CD14-positive monocyte (primary cell): ENCODE data around the gene KAT5. TPM values are rescaled to one million over a fixed set of nuclear protein-coding genes. Genes with fewer than 3 reads are reported as not detected.
"Not testable (repeated sequence)": the region's sequence is repeated elsewhere in the genome, so short reads cannot be mapped to it uniquely, and the experiment has no call there.

Experiments used
- DNase-seq, 3 donors: peaks; one replicate each; pipeline ENCODE4 v3.0.0-alpha.2; 2011 to 2022
- H2AFZ ChIP-seq: 2 replicates; pipeline ENCODE4 v1.6.0; 2012; ENCODE audit warnings: mild to moderate bottlenecking, low read depth, low read length, inconsistent platforms; ENCODE audit not compliant: insufficient read depth, poor library complexity, severe bottlenecking
- H3K27ac ChIP-seq, 2 donors: 1 replicate in 1 of 2; 2 replicates in 1 of 2; pipeline ENCODE4 v1.5.1; 2012 to 2013; ENCODE audit warnings: low read length in 2 of 2, control low read depth in 1 of 2, inconsistent platforms in 1 of 2, low read depth in 1 of 2, mild to moderate bottlenecking in 1 of 2
- H3K27me3 ChIP-seq, 2 donors: one replicate each; pipeline versions ENCODE4 v1.6.0 to v1.6.1; 2011 to 2013; ENCODE audit warnings: low read length in 2 of 2; ENCODE audit not compliant: control insufficient read depth in 2 of 2, insufficient read depth in 2 of 2
- H3K36me3 ChIP-seq, 2 donors: replicated peaks in 1 of 2; 1 replicate in 1 of 2; 2 replicates in 1 of 2; pipeline versions ENCODE4 v1.5.1 to v1.6.1; 2012 to 2013; ENCODE audit warnings: low read length in 2 of 2, control low read depth in 1 of 2, inconsistent platforms in 1 of 2, mild to moderate bottlenecking in 1 of 2; ENCODE audit not compliant: insufficient read depth in 2 of 2, control insufficient read depth in 1 of 2
- H3K4me1 ChIP-seq, 2 donors: 1 replicate in 1 of 2; 2 replicates in 1 of 2; pipeline versions ENCODE4 v1.5.1 to v1.6.1; 2012 to 2013; ENCODE audit warnings: low read length in 2 of 2, control low read depth in 1 of 2, inconsistent platforms in 1 of 2, mild to moderate bottlenecking in 1 of 2, moderate library complexity in 1 of 2; ENCODE audit not compliant: insufficient read depth in 2 of 2, control insufficient read depth in 1 of 2
- H3K4me2 ChIP-seq: replicated peaks from 2 replicates; pipeline ENCODE3; 2012; ENCODE audit warnings: low read length, moderate library complexity, mild to moderate bottlenecking; ENCODE audit not compliant: poor library complexity, severe bottlenecking; ENCODE audit errors: extremely low read depth
- H3K4me3 ChIP-seq, 3 experiments: fragments of 200-600 bp in 1 of 3; sonication (generic) in 1 of 3; replicated peaks in 1 of 3; 1 replicate in 2 of 3; 2 replicates in 1 of 3; pipeline ENCODE4 v1.5.1; 2011 to 2013; ENCODE audit warnings: low read length in 3 of 3, mild to moderate bottlenecking in 3 of 3, control low read depth in 2 of 3, low read depth in 2 of 3, inconsistent platforms in 1 of 3, moderate library complexity in 1 of 3
- H3K79me2 ChIP-seq: 2 replicates; pipeline ENCODE4 v1.6.0; 2012; ENCODE audit warnings: mild to moderate bottlenecking, control low read depth, inconsistent platforms, low read length, moderate library complexity; ENCODE audit not compliant: insufficient read depth
- H3K9ac ChIP-seq: 2 replicates; pipeline ENCODE4 v1.6.0; 2017; ENCODE audit warnings: low read length, mild to moderate bottlenecking; ENCODE audit not compliant: insufficient read depth, poor library complexity, severe bottlenecking
- H3K9me3 ChIP-seq, 2 donors: replicated peaks in 1 of 2; 1 replicate in 1 of 2; 2 replicates in 1 of 2; pipeline versions ENCODE4 v1.5.1 to v1.6.1; 2012 to 2013; ENCODE audit warnings: low read length in 2 of 2, control low read depth in 1 of 2; ENCODE audit not compliant: control insufficient read depth in 1 of 2, insufficient read depth in 1 of 2
- H4K20me1 ChIP-seq: 2 replicates; pipeline ENCODE4 v1.6.0; 2012; ENCODE audit warnings: mild to moderate bottlenecking, low read length, control low read depth, moderate library complexity; ENCODE audit not compliant: insufficient read depth
- H3K27ac Mint-ChIP-seq, 7 donors: one replicate each; pipeline ENCODE4 v1.8.0; 2020; ENCODE audit warnings: mild to moderate bottlenecking in 7 of 7, mixed read lengths in 7 of 7, moderate library complexity in 6 of 7, inconsistent platforms in 2 of 7
- H3K27me3 Mint-ChIP-seq, 3 donors: one replicate each; pipeline ENCODE4 v1.8.0; 2021 to 2022; ENCODE audit warnings: low read depth in 3 of 3, mild to moderate bottlenecking in 3 of 3, mixed read lengths in 3 of 3, moderate library complexity in 3 of 3, inconsistent platforms in 1 of 3
- H3K36me3 Mint-ChIP-seq, 2 donors: one replicate each; pipeline ENCODE4 v1.8.0; 2020; ENCODE audit warnings: mixed read lengths in 2 of 2, inconsistent platforms in 1 of 2, mild to moderate bottlenecking in 1 of 2
- H3K4me1 Mint-ChIP-seq: one replicate; pipeline ENCODE4 v1.8.0; 2020; ENCODE audit warnings: mild to moderate bottlenecking, mixed read lengths
- H3K4me3 Mint-ChIP-seq, 2 donors: one replicate each; pipeline ENCODE4 v1.8.0; 2020; ENCODE audit warnings: mild to moderate bottlenecking in 2 of 2, mixed read lengths in 2 of 2, moderate library complexity in 1 of 2
- H3K9me3 Mint-ChIP-seq, 7 donors: one replicate each; pipeline ENCODE4 v1.8.0; 2020 to 2022; ENCODE audit warnings: mixed read lengths in 7 of 7, mild to moderate bottlenecking in 6 of 7, moderate library complexity in 6 of 7, inconsistent platforms in 2 of 7
- WGBS: methylation state at CpG from one replicate; pipeline ENCODE4 v1.1.5; 2013; ENCODE audit warnings: missing lambda C conversion rate; ENCODE audit not compliant: insufficient coverage; 5-methylcytosine and 5-hydroxymethylcytosine counted together
- intact Hi-C, 2 donors: fragments of 100-400 bp; cut with micrococcal nuclease; formaldehyde crosslinking; loops; one replicate each; pipeline versions ENCODE4 v1.15.0 to v1.15.1; 2023
- polyA plus RNA-seq, 3 donors: library from polyadenylated mRNA; depleted of rRNA in 1 of 3; unstranded in 2 of 3; stranded (reverse) in 1 of 3; fragments of 300-500 nt in 2 of 3; fragments of >200 nt in 1 of 3; fragmentation: Illumina TruSeq in 2 of 3; gene quantifications; 1 replicate in 2 of 3; 2 replicates in 1 of 3; pipeline ENCODE4 v1.2.3, GENCODE V29; 2012 to 2021
- TF ChIP-seq, protein P1 (sequence below): fragments of 200-600 bp; IDR thresholded peaks from one replicate; pipeline ENCODE4 v1.8.0; 2022; ENCODE audit warnings: antibody characterized with exemption, mild to moderate bottlenecking

Gene KAT5
- polyA plus RNA-seq, 3 donors: 32.5 to 48.7 (median 33.1) TPM

- H3K27ac Mint-ChIP-seq: no peak overlapping the region
- no CpG with 5 or more reads among the region's 5 CpGs for WGBS
- no peak overlapping the region for H3K4me2 ChIP-seq
Measured at GRCh38 chr11:65680192-65680743, 31.8 kb upstream of the KAT5 start.

DNA sequence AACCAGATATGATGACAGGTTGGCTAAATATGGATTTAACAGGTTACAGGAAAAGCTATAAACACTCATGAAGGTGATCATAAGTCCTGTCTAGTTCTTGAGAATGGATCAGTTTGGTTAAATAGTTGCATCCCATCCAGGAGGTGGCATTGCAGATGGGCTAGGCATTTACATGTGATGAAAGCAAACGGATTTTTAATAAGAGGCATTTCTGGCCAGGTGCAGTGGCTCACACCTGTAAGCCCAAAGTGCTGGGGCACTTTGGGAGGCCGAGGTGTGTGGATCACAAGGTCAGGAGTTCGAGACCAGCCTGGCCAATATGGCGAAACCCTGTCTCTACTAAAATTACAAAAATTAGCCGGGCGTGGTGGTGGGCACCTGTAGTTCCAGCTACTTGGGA is 28.6 kb upstream of the KAT5 start:
- H3K36me3 ChIP-seq, H3K4me1 ChIP-seq, H3K79me2 ChIP-seq, H3K4me2 ChIP-seq, H3K36me3 Mint-ChIP-seq, H3K4me3 ChIP-seq, DNase-seq, H3K9ac ChIP-seq, H3K4me3 Mint-ChIP-seq, H3K27ac Mint-ChIP-seq, H3K27ac ChIP-seq, H4K20me1 ChIP-seq, H3K4me1 Mint-ChIP-seq, H3K9me3 Mint-ChIP-seq, intact Hi-C loops, H3K27me3 Mint-ChIP-seq, H2AFZ ChIP-seq, H3K9me3 ChIP-seq, H3K27me3 ChIP-seq: not testable (repeated sequence)
- WGBS: 80% methylated on average over 2 of the region's 6 CpGs

More at GRCh38 chr11:65680192-65680743, 31.8 kb upstream of the KAT5 start:
- Mint-ChIP-seq H3K27me3 (peaks cover 0 to 5% (median 3%) of the 10 kb centered on the region in 3 donors), H3K9me3 (no peaks in the 10 kb centered on the region), H3K4me3 (no peak overlapping the region), H3K4me1 (no peaks in the 10 kb centered on the region), H3K36me3 (no peaks in the 10 kb centered on the region)
- H3K4me3 ChIP-seq: no peak overlapping the region
- TF ChIP-seq, protein P1, sequence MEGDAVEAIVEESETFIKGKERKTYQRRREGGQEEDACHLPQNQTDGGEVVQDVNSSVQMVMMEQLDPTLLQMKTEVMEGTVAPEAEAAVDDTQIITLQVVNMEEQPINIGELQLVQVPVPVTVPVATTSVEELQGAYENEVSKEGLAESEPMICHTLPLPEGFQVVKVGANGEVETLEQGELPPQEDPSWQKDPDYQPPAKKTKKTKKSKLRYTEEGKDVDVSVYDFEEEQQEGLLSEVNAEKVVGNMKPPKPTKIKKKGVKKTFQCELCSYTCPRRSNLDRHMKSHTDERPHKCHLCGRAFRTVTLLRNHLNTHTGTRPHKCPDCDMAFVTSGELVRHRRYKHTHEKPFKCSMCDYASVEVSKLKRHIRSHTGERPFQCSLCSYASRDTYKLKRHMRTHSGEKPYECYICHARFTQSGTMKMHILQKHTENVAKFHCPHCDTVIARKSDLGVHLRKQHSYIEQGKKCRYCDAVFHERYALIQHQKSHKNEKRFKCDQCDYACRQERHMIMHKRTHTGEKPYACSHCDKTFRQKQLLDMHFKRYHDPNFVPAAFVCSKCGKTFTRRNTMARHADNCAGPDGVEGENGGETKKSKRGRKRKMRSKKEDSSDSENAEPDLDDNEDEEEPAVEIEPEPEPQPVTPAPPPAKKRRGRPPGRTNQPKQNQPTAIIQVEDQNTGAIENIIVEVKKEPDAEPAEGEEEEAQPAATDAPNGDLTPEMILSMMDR: no peak
- no peaks in the 10 kb centered on the region for H3K9me3 ChIP-seq
- H3K27ac ChIP-seq: no peak overlapping the region
- H3K4me1 ChIP-seq: no peaks in the 10 kb centered on the region
- no peaks in the 10 kb centered on the region for H3K27me3 ChIP-seq
- intact Hi-C loops: no loop called here
- H3K36me3 ChIP-seq: no peaks in the 10 kb centered on the region
- H3K9ac ChIP-seq: no peak overlapping the region
- H2AFZ ChIP-seq: no peak overlapping the region
- H3K79me2 ChIP-seq: no peaks in the 10 kb centered on the region
- no peaks in the 10 kb centered on the region for H4K20me1 ChIP-seq
- DNase-seq: no peak
